GM18505 (cell line): ENCODE measurements around the gene CDK18.

ENCODE experiments used
- ATAC-seq: cut with Tn5 transposase; IDR thresholded peaks from one replicate; pipeline ENCODE4 v1.9.1; 2021; ENCODE audit not compliant: unreplicated experiment
- POLR2A ChIP-seq: IDR thresholded peaks from 4 replicates; pipeline ENCODE4 v1.6.1; 2011; ENCODE audit warnings: borderline replicate concordance; ENCODE audit not compliant: insufficient read depth, insufficient read length; ENCODE audit errors: extremely low read depth

Gene CDK18

GRCh38 chr1:205505076-205505729 is 734 bp downstream of the CDK18 start:
- no peak for ATAC-seq
- no peak for TF ChIP-seq POLR2A

GRCh38 chr1:205505791-205506190 is 1.3 kb downstream of the CDK18 start:
- no peak for TF ChIP-seq POLR2A
- ATAC-seq: no peak

GRCh38 chr1:205506409-205507200 is 2.1 kb downstream of the CDK18 start:
- ATAC-seq: no peak
- TF ChIP-seq POLR2A: no peak

- ATAC-seq: no peak
- TF ChIP-seq POLR2A: no peak
These were observed 3.8 kb downstream of the CDK18 start for GRCh38 chr1:205508227-205508714.

DNA sequence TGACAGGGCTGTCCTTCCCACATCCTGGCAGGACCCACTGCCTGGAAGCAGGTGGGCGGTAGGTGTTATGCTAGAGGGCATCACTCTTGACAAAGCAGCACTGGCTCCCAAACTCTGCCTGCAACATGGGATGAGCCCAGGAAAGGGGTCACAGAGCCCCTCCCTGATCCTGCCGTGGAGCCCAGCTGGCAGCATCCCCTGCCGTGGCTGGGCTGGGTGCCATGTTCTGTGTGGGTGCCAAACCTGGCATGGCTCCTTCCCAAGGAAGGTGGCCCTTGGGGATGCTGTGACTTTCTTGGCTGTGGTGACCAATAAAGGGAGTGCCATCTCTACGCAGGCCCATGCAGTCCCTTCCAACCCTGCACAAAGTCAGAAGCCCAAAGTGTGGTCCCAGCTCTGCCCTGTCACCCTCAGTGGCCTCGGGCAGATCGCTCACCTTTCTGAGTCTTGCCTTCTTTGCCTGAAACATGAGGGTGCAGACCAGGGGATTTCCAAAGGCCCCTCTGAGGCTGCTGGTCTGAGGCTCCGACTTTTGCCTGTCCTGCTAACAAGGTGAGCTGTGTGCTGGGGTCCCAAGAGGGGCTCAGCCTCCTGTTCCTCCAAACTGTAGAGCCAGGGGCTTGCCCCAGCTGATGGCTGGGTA is 6.0 kb downstream of the CDK18 start:
- TF ChIP-seq POLR2A: no peak

DNA sequence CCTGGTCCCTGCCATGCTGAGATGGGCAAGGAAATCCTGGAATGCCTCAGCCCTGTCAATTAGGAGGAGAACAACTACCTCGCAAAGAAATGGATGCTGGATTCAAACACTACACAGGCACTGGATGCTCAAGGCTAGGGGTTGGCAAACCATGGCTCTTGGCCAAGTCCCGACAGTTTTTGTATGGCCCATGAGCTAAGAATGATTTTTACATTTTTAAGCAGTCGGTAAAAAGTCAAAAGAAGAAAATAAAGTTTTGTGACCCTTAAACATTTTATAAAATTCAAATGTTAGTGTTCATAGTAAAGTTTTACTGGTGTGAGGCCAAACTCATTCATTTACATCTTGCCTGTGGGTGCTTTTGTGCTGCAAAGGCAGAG is 6.5 kb downstream of the CDK18 start:
- no peak for ATAC-seq
- no peak for TF ChIP-seq POLR2A

More for the DNA sequence above, 6.0 kb downstream of the CDK18 start:
- ATAC-seq: no peak

DNA sequence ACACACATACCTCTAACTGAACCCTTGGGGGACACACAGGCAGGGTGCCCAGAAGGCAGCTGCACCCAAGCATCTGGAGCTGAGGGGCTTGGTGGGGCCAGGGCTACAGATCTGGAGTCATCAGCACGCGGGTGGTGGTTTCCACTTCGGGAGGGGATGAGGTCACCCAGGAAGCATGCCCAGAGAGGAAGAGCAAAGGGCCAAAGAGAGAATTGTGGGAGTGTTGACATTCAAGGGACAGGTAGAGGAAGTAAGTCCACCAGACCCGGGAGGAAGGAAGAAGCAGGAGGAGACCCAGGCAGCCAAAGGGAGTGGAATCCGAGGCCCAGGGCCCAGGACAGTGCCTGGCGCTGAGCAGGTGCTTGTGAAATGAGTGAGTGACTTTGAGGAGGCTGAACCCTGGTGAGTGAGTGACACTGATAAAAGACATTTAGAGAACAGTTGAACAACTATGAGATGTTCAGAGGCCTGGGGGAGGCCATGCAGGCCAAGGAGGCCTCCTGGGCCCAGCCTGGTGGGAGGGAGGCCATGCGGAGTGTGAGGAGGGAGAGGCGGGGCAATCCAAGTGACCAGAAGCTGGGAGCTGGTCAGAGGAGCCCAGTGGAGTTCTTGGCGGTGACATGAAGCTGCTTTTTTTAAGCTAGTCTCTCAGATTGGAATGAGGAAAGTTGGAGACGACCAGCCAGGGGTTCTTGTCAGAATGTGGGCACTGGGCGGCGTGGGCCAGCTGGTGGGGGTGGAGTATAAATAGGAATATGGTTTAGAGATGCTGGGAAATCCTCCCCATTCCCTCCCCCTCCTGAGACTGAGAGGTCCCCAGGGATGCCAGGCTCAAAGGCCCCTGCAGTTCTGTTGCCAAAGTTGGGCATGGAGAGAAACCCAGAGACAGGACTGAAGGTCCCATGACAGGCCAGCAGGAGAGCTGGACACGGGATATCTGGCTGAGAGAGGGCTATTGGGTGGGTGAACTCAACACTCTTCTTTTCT is 7.9 kb downstream of the CDK18 start:
- no peak for TF ChIP-seq POLR2A
- ATAC-seq: no peak

DNA sequence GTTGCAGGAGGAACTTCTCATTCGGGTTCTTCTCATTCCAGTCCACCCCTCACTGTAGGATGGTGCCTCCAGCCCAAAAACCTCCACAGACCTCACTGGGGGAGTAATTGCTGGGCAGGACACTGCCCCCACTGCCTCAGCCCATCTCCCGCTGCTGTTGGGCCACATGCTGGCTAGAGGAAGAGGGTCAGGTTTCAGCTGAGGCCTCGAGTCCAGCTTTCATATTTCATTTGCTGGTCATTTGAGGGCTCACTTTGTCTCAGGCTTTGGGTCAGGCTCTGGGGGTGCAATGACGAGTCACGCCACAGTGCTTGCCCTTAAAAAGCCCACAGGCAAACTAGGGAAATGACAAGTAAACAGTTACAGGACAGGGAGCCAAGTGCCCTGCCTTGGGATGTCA is 9.3 kb downstream of the CDK18 start:
- TF ChIP-seq POLR2A: no peak
- ATAC-seq: no peak

DNA sequence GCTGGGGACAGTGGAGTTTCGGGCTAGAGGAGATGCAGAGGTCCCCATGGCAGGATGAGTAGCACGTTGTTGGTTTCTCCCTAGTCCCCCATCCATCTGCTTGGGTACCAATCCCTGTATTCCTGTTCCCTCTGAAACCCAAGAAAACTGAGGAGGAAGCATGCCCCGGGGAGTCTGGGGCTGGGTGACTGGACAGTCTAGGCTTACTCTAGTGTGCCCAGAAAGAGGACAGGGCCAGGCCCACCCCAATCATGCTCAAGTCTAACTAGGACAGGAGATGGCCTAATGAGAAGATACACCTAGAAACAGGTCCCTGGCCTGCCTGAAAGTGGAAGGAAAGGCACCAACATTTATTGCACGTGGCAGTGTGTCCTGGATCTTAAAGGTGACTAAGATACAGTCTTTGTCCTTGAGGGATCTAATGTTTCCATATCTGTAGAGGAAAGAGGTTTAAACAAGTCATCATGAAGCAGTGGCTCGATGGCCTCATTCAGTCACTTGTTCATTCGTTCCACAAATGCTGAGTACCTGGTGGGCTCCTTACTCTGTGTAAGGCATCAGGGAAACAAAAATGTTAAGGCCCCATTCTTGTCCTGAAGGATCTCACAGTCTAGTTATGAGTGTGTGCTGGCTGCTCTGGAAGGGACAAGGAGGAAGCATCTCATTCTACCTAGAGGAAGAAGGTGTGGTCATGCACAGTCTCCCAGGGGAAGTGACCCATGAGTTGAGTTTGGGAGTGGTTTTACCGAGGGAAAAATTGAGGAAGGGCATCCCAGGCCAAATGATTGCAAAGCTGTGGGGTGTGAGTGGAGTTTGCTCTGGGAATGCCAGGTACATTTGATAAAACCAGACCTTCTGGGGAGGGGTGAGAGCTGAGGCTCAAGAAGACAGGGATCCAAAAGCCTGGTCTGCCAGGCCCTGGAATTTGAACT is 10.0 kb downstream of the CDK18 start:
- no peak for ATAC-seq
- no peak for TF ChIP-seq POLR2A

DNA sequence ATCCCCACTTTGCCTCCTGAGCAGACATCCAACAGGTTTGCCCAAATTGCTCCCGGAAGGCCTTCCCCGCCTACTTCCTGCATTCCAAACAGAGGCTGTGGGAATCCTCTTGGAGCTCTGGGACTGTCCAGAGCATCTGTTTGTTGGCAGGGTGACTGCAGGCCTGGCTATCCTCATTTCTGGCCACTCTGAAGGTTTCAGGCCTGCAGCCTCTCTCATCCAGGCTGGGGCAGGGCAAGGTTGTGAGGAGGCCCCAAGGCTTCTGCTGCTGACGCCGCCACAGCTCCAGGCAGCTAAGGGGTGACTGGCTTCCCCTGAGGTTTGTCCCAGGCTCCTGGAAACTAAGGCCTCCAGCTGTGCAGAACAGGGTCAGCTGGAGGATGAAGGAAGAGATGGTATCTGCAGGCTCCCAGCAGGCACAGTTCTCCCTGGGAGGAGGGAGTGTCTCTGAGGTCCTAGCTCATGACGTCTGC is 11.3 kb downstream of the CDK18 start:
- no peak for TF ChIP-seq POLR2A
- no peak for ATAC-seq

DNA sequence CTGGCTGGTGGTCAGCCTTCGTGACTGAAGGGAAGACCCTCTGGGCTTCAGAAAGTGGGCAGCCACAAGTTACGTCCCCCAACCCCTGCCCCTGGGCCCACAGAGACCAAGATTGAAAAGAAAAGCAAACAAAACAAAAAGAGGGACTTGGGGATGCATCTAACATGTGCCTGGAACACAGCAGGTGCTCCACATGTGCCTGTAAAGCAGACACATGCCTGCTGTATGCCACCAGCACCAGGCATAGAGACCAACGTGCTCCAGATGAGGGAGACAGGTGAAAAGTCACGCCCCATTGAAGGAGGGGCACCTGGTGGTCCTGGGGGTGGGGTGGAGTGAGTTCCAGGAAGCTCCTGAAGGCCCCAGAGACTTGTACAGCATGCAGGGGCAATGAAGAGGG is 11.9 kb downstream of the CDK18 start:
- TF ChIP-seq POLR2A: no peak
- ATAC-seq: no peak

DNA sequence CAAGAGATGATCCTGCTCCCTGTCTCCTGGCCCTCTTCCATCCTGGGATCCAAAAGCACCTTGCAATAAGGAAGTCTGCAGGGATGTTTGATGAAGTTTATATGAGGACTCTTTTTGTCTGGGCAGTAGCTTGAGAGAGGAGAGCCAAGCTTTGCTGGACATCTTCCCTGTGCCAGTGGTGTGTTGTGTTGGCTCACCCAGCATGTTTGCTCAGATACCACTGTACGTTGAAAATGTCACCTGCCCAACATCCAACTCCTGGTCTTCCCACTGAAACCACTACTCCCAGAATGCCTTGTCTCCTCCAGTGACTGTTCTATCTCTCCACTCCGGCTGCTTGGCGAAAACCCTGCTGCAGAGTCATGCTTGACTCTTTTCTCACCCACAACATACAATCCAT is 12.8 kb downstream of the CDK18 start:
- ATAC-seq: no peak
- no peak for TF ChIP-seq POLR2A

- ATAC-seq: no peak
- TF ChIP-seq POLR2A: no peak
These were observed 13.3 kb downstream of the CDK18 start for GRCh38 chr1:205517763-205518162.
